HepG2 (cell line): Measurements from ENCODE around the gene OVOL2. TPM values are rescaled to one million over a fixed set of nuclear protein-coding genes. Genes with fewer than 3 reads are reported as not detected.

ENCODE experiments used
- ATAC-seq: fragments of 200-7000 bp; cut with Tn5 transposase; 3 replicates; pipeline ENCODE4 v1.9.1; 2020; ENCODE audit warnings: mild to moderate bottlenecking, moderate library complexity
- BruUV-seq: library from RNA; stranded (reverse); fragments of 400-500 nt; replicated peaks from 2 replicates; lab custom pipeline; 2021; lab: Mats Ljungman, UMichigan
- CTCF ChIA-PET: fragments of 300-600 bp; formaldehyde crosslinking; extraction: SDS; loops from one replicate; lab custom pipeline; 2021; ENCODE audit warnings: low total read pairs, inconsistent platforms, low intra/inter-chr PET ratio; lab: Yijun Ruan, JAX
- POLR2A ChIA-PET: fragments of 350-600 bp; sonication (Branson Sonifier 250); formaldehyde crosslinking; loops from one replicate; lab custom pipeline; 2020; ENCODE audit warnings: antibody characterized with exemption, inconsistent platforms; lab: Yijun Ruan, JAX
- DNase-seq: peaks from one replicate; pipeline ENCODE4 v3.0.0-alpha.2; 2015; ENCODE audit warnings: low spot score
- FAIRE-seq: peaks from 3 replicates; lab custom pipeline; 2011; peaks lifted over from hg19 to GRCh38; lab: Jason Lieb, UNC
- H2AFZ ChIP-seq: one replicate; pipeline ENCODE4 v1.6.1; 2011; ENCODE audit warnings: low read length, inconsistent platforms
- H3K27ac ChIP-seq: fragments of 300-600 bp; 3 replicates; pipeline ENCODE4 v1.8.0; 2011; ENCODE audit warnings: mixed run types, mild to moderate bottlenecking, mixed read lengths, low read length, inconsistent platforms; ENCODE audit not compliant: insufficient read depth; ENCODE audit errors: extremely low read length
- H3K27me3 ChIP-seq, 2 experiments: fragments of 200-600 bp in 1 of 2; 2 replicates in 1 of 2; 3 replicates in 1 of 2; pipeline versions ENCODE4 v1.6.0 to v1.8.0; 2011; ENCODE audit warnings: low read length in 2 of 2, mild to moderate bottlenecking in 2 of 2, moderate library complexity in 2 of 2, inconsistent platforms in 1 of 2; ENCODE audit not compliant: insufficient read depth in 2 of 2, control insufficient read depth in 1 of 2
- H3K36me3 ChIP-seq, 2 experiments: fragments of 200-600 bp in 1 of 2; replicated peaks in 1 of 2; 2 replicates in 1 of 2; 3 replicates in 1 of 2; pipeline versions ENCODE4 v1.5.1 to v1.8.0; 2011; ENCODE audit warnings: low read length in 2 of 2, inconsistent platforms in 1 of 2; ENCODE audit not compliant: insufficient read depth in 2 of 2, control insufficient read depth in 1 of 2
- H3K4me1 ChIP-seq: 2 replicates; pipeline ENCODE4 v1.5.1; 2012; ENCODE audit warnings: low read length, inconsistent platforms; ENCODE audit not compliant: insufficient read depth
- H3K4me2 ChIP-seq: 2 replicates; pipeline ENCODE4 v1.6.0; 2011; ENCODE audit warnings: low read depth, low read length, inconsistent platforms
- H3K4me3 ChIP-seq, 3 experiments: fragments of 200-600 bp in 1 of 3; sonication (generic), shearing (Covaris generic) in 1 of 3; replicated peaks in 1 of 3; 2 replicates each; pipeline ENCODE4 v1.5.1; 2011 to 2016; ENCODE audit warnings: low read length in 3 of 3, inconsistent platforms in 2 of 3, low read depth in 2 of 3, mild to moderate bottlenecking in 2 of 3, control low read depth in 1 of 3, mixed read lengths in 1 of 3; ENCODE audit not compliant: insufficient read depth in 1 of 3
- H3K79me2 ChIP-seq: one replicate; pipeline ENCODE4 v1.6.1; 2011; ENCODE audit warnings: low read length, inconsistent platforms; ENCODE audit not compliant: insufficient read depth
- H3K9ac ChIP-seq: 2 replicates; pipeline ENCODE4 v1.6.0; 2011; ENCODE audit warnings: mild to moderate bottlenecking, low read depth, low read length, inconsistent platforms; ENCODE audit not compliant: insufficient read depth
- H3K9me3 ChIP-seq: 2 replicates; pipeline ENCODE4 v1.5.1; 2012; ENCODE audit warnings: mild to moderate bottlenecking, low read length
- H4K20me1 ChIP-seq: 2 replicates; pipeline ENCODE4 v1.6.0; 2011; ENCODE audit warnings: inconsistent platforms, mild to moderate bottlenecking, low read length, moderate library complexity; ENCODE audit not compliant: insufficient read depth
- CBX1 ChIP-seq: IDR thresholded peaks from one replicate; pipeline ENCODE4 v1.6.1; 2016; ENCODE audit warnings: antibody characterized with exemption, low read depth
- CCAR2 ChIP-seq: fragments of 200-400 bp; formaldehyde crosslinking; optimal IDR thresholded peaks from 2 replicates; pipeline ENCODE3; 2018; ENCODE audit warnings: low read depth, mild to moderate bottlenecking, low read length, moderate library complexity
- CREM ChIP-seq, 2 experiments: sonication (generic) in 1 of 2; formaldehyde crosslinking in 1 of 2; IDR thresholded peaks; 2 replicates each; pipeline versions ENCODE4 v1.4.0 to v1.6.1; 2016 to 2020; ENCODE audit warnings: antibody characterized with exemption in 1 of 2, mild to moderate bottlenecking in 1 of 2, missing genetic modification reagents in 1 of 2
- FOXP1 ChIP-seq, 2 experiments: fragments of 450-650 bp in 1 of 2; IDR thresholded peaks; 2 replicates each; pipeline ENCODE4 v1.6.1; 2017 to 2018; ENCODE audit warnings: antibody characterized with exemption in 1 of 2
- HNRNPL ChIP-seq: fragments of 200-400 bp; formaldehyde crosslinking; IDR thresholded peaks from 2 replicates; pipeline ENCODE4 v1.6.1; 2017; ENCODE audit warnings: mild to moderate bottlenecking, low read depth, low read length
- HOXA5 ChIP-seq: sonication (generic); formaldehyde crosslinking; IDR thresholded peaks from 2 replicates; pipeline ENCODE4 v1.4.0; 2020; ENCODE audit warnings: missing genetic modification reagents
- JUND ChIP-seq: sonication (generic); formaldehyde crosslinking; IDR thresholded peaks from 2 replicates; pipeline ENCODE4 v1.8.0; 2022; ENCODE audit warnings: mild to moderate bottlenecking, missing genetic modification reagents
- KDM1A ChIP-seq: IDR thresholded peaks from 2 replicates; pipeline ENCODE4 v1.6.1; 2016; ENCODE audit warnings: missing compliant biosample characterization
- MAF1 ChIP-seq: sonication (generic); formaldehyde crosslinking; IDR thresholded peaks from 2 replicates; pipeline ENCODE4 v1.5.0; 2020; ENCODE audit warnings: missing genetic modification reagents, borderline replicate concordance
- SNAPC2 ChIP-seq: sonication (generic); formaldehyde crosslinking; IDR thresholded peaks from 2 replicates; pipeline ENCODE4 v1.8.1; 2022; ENCODE audit warnings: mild to moderate bottlenecking, missing genetic modification reagents
- ZBTB20 ChIP-seq: sonication (generic); formaldehyde crosslinking; IDR thresholded peaks from 2 replicates; pipeline ENCODE4 v1.8.1; 2023; ENCODE audit warnings: missing genetic modification reagents, low read depth, mild to moderate bottlenecking, borderline replicate concordance
- ZEB1 ChIP-seq: IDR thresholded peaks from 2 replicates; pipeline ENCODE4 v1.6.1; 2012; ENCODE audit warnings: mild to moderate bottlenecking, low read depth, inconsistent platforms; ENCODE audit not compliant: insufficient replicate concordance
- ZKSCAN8 ChIP-seq: IDR thresholded peaks from 2 replicates; pipeline ENCODE4 v1.6.1; 2016; ENCODE audit warnings: borderline replicate concordance, missing genetic modification reagents, missing compliant biosample characterization
- ZNF264 ChIP-seq: sonication (generic); formaldehyde crosslinking; IDR thresholded peaks from 2 replicates; pipeline ENCODE4 v1.4.0; 2020; ENCODE audit warnings: missing genetic modification reagents
- ZNF367 ChIP-seq: sonication (generic); formaldehyde crosslinking; IDR thresholded peaks from 2 replicates; pipeline ENCODE4 v1.4.0; 2020; ENCODE audit warnings: missing genetic modification reagents, borderline replicate concordance
- ZNF619 ChIP-seq: sonication (generic); formaldehyde crosslinking; IDR thresholded peaks from 2 replicates; pipeline ENCODE4 v1.4.0; 2020; ENCODE audit warnings: mild to moderate bottlenecking, missing genetic modification reagents
- ZNF670 ChIP-seq: sonication (generic); formaldehyde crosslinking; IDR thresholded peaks from 2 replicates; pipeline ENCODE4 v1.8.0; 2022; ENCODE audit warnings: mild to moderate bottlenecking, missing genetic modification reagents, borderline replicate concordance
- WGBS: methylation state at CpG from one replicate; pipeline ENCODE4 v1.1.6; 2017; ENCODE audit warnings: low lambda C conversion rate; 5-methylcytosine and 5-hydroxymethylcytosine counted together
- in situ Hi-C: cut with HindIII; loops from 2 replicates; pipeline ENCODE4 v1.10.0; 2017; ENCODE audit warnings: low pct_unique_long_range_greater_than_20kb; ENCODE audit not compliant: extremely low pct_ligation_motif_present
- intact Hi-C: fragments of 100-400 bp; cut with micrococcal nuclease; formaldehyde crosslinking; loops from one replicate; pipeline ENCODE4 v1.10.0; 2022; ENCODE audit not compliant: unreplicated experiment
- polyA plus RNA-seq, 8 experiments: library from polyadenylated mRNA; depleted of rRNA in 3 of 8; stranded (reverse) in 7 of 8; unstranded in 1 of 8; fragments of >200 nt; fragmentation: Illumina TruSeq in 4 of 8; extraction: Trizol in 4 of 8; gene quantifications; 2 replicates each; pipeline versions ENCODE4 v1.2.1 to v1.2.3, GENCODE V29; 2011 to 2016; ENCODE audit warnings: low read depth in 4 of 8, missing spikeins in 1 of 8, mixed read lengths in 1 of 8; ENCODE audit not compliant: insufficient read depth in 1 of 8
- total RNA-seq, 5 experiments: library from RNA; depleted of rRNA; stranded (reverse); fragments of >200 nt; fragmentation: Illumina TruSeq; extraction: Trizol; gene quantifications; 2 replicates each; pipeline ENCODE4 v1.2.3, GENCODE V29; 2016; ENCODE audit warnings: low read depth in 1 of 5

The OVOL2 gene
- total and polyA plus RNA-seq, 2 of the 13 experiments (the other 11 are each of a cell fraction or from before 2014, with no cell fraction given): 0.20 to 0.31 TPM

- TF ChIP-seq ZNF670 (CRISPR knock-in tag) (no peak), SNAPC2 (CRISPR knock-in tag) (no peak)
Measured at GRCh38 chr20:18046535-18046934, 11.2 kb downstream of the OVOL2 start (continued).

- H3K36me3 ChIP-seq: no peaks in the 10 kb centered on the region
- TF ChIP-seq FOXP1 (IDR thresholded peaks at IDR 0.05) (no peak), FOXP1 (CRISPR knock-in tag; IDR thresholded peaks at IDR 0.05) (no peak), JUND (no peak), CCAR2 (no peak), HNRNPL (no peak), CBX1 (no peak), ZKSCAN8 (no peak)
- in situ Hi-C loops: no loop called here
Measured at GRCh38 chr20:18042229-18042628, 15.5 kb downstream of the OVOL2 start.

GRCh38 chr20:18041462-18041861 lies 16.3 kb downstream of the OVOL2 start:
- Histone ChIP-seq H3K4me1 (no peaks in the 10 kb centered on the region), H3K27me3 (peaks cover 0 to 49% of the 10 kb centered on the region in 2 experiments; a peak in 4 of 5 replicates), H3K4me2 (no peak overlapping the region), H3K79me2 (no peaks in the 10 kb centered on the region), H3K36me3 (no peaks in the 10 kb centered on the region), H3K27ac (no peak overlapping the region), H4K20me1 (no peaks in the 10 kb centered on the region), H2AFZ (no peak overlapping the region), H3K9me3 (peaks cover 8% of the 10 kb centered on the region), H3K4me3 (no peak overlapping the region), H3K9ac (no peak overlapping the region)
- in situ Hi-C loops (no loop called here), intact Hi-C loops (no loop called here)
- ChIA-PET CTCF (no interaction called here), POLR2A (no interaction called here)
- 53% methylated on average over 14 of the region's 15 CpGs for WGBS
- ATAC-seq: no peak
- no peak for DNase-seq
- BruUV-seq: no TSS peak
- no peak for FAIRE-seq
- TF ChIP-seq ZEB1: no peak
- no peak for TF ChIP-seq ZNF619 (CRISPR knock-in tag)
- TF ChIP-seq CREM (IDR thresholded peaks at IDR 0.05): no peak
- no peak for TF ChIP-seq CREM (CRISPR knock-in tag; IDR thresholded peaks at IDR 0.05)
- TF ChIP-seq MAF1 (CRISPR knock-in tag): no peak
- no peak for TF ChIP-seq KDM1A (CRISPR knock-in tag)
- TF ChIP-seq ZNF264 (CRISPR knock-in tag): no peak
- no peak for TF ChIP-seq HOXA5 (CRISPR knock-in tag)
- no peak for TF ChIP-seq ZBTB20
- TF ChIP-seq ZNF367 (CRISPR knock-in tag): no peak

More at GRCh38 chr20:18042229-18042628, 15.5 kb downstream of the OVOL2 start:
- Histone ChIP-seq H3K79me2 (no peaks in the 10 kb centered on the region), H3K4me1 (no peaks in the 10 kb centered on the region), H4K20me1 (no peaks in the 10 kb centered on the region), H3K4me2 (no peak overlapping the region), H3K27me3 (peaks cover 0 to 48% of the 10 kb centered on the region in 2 experiments; a peak in 4 of 5 replicates), H3K9me3 (peaks cover 8% of the 10 kb centered on the region), H3K27ac (no peak overlapping the region), H2AFZ (no peak overlapping the region), H3K4me3 (no peak overlapping the region), H3K9ac (no peak overlapping the region)
- no TSS peak for BruUV-seq
- POLR2A ChIA-PET: no interaction called here
- no peak for FAIRE-seq
- 59% methylated on average over 9 of the region's 9 CpGs for WGBS
- no peak for DNase-seq
- CTCF ChIA-PET: no interaction called here
- ATAC-seq: no peak
- intact Hi-C loops: no loop called here
